A549 (cell line): ENCODE data around the gene TSPAN1. TPM values are rescaled to one million over a fixed set of nuclear protein-coding genes. Genes with fewer than 3 reads are reported as not detected.
"Not testable (repeated sequence)": the region's sequence is repeated elsewhere in the genome, so short reads cannot be mapped to it uniquely, and the experiment has no call there.

Experiments used
- ATAC-seq, 2 experiments: fragments of 200-7000 bp in 1 of 2; fragments of >200 bp in 1 of 2; cut with Nextera tagmentation in 1 of 2; cut with Tn5 transposase in 1 of 2; 3 replicates each; pipeline versions ENCODE4 v1.8.0 to v1.9.1; 2018 to 2020; ENCODE audit warnings: mild to moderate bottlenecking in 1 of 2, moderate library complexity in 1 of 2
- CTCF ChIA-PET: fragments of 300-600 bp; sonication (Branson Sonifier 250); formaldehyde crosslinking; extraction: SDS; loops from one replicate; lab custom pipeline; 2021; ENCODE audit warnings: antibody characterized with exemption, inconsistent platforms; lab: Yijun Ruan, JAX
- POLR2A ChIA-PET: fragments of 350-600 bp; formaldehyde crosslinking; extraction: SDS; loops from one replicate; lab custom pipeline; 2021; ENCODE audit warnings: antibody characterized with exemption, inconsistent platforms; lab: Yijun Ruan, JAX
- DNase-seq, 2 experiments: peaks; one replicate each; pipeline versions ENCODE4 v3.0.0 to v3.0.0-alpha.2; 2011 to 2016; ENCODE audit warnings: low read depth in 1 of 2, low spot score in 1 of 2
- FAIRE-seq: peaks from 2 replicates; lab custom pipeline; 2011; peaks lifted over from hg19 to GRCh38; lab: Jason Lieb, UNC
- H3K27ac ChIP-seq, 2 experiments: fragments of >200 bp; sonication (Bioruptor Twin); formaldehyde crosslinking; 3 replicates each; pipeline ENCODE4 v1.5.1; 2016 to 2017
- H3K4me1 ChIP-seq: fragments of >200 bp; sonication (Bioruptor Twin); formaldehyde crosslinking; 3 replicates; pipeline ENCODE4 v1.6.1; 2016
- H3K4me2 ChIP-seq: fragments of >200 bp; sonication (Bioruptor Twin); formaldehyde crosslinking; 3 replicates; pipeline ENCODE4 v1.6.1; 2016
- H3K4me3 ChIP-seq: fragments of >200 bp; sonication (Bioruptor Twin); formaldehyde crosslinking; 3 replicates; pipeline ENCODE4 v1.5.1; 2016
- H3K9me3 ChIP-seq: fragments of >200 bp; sonication (Bioruptor Twin); formaldehyde crosslinking; 3 replicates; pipeline ENCODE4 v1.6.1; 2016
- CBX2 ChIP-seq: fragments of 200-600 bp; sonication (generic); IDR thresholded peaks from 2 replicates; pipeline ENCODE4 v1.6.1; 2016; ENCODE audit warnings: low read depth, mild to moderate bottlenecking, borderline replicate concordance
- CBX8 ChIP-seq: fragments of 200-600 bp; sonication (generic); IDR thresholded peaks from 2 replicates; pipeline ENCODE4 v1.6.1; 2016
- CHD4 ChIP-seq: fragments of 200-600 bp; sonication (generic); IDR thresholded peaks from 2 replicates; pipeline ENCODE4 v1.6.1; 2016; ENCODE audit warnings: antibody characterized with exemption, mild to moderate bottlenecking, borderline replicate concordance
- CTCF ChIP-seq: fragments of >200 bp; sonication (Bioruptor Twin); formaldehyde crosslinking; IDR thresholded peaks from 3 replicates; pipeline ENCODE4 v1.5.1; 2016
- ESRRA ChIP-seq: fragments of 150-350 bp; IDR thresholded peaks from 2 replicates; pipeline ENCODE4 v1.6.1; 2014; ENCODE audit warnings: mild to moderate bottlenecking, low read length, borderline replicate concordance
- HEYL ChIP-seq: fragments of 250-450 bp; sonication (Bioruptor Pico); IDR thresholded peaks from 2 replicates; pipeline ENCODE4 v1.8.0; 2021; ENCODE audit warnings: mild to moderate bottlenecking, moderate library complexity
- KDM5A ChIP-seq: fragments of 200-600 bp; sonication (generic); IDR thresholded peaks from 2 replicates; pipeline ENCODE4 v1.6.1; 2016; ENCODE audit warnings: antibody characterized with exemption, mild to moderate bottlenecking
- NR3C1 ChIP-seq: fragments of >200 bp; sonication (Bioruptor Twin); formaldehyde crosslinking; IDR thresholded peaks from 3 replicates; pipeline ENCODE4 v1.6.1; 2017
- POLR2AphosphoS2 ChIP-seq: conservative IDR thresholded peaks from 2 replicates; pipeline ENCODE4 v1.6.1; 2012; ENCODE audit warnings: low read length, improper control_type of control experiment, inconsistent platforms
- RFX5 ChIP-seq: fragments of 450-650 bp; IDR thresholded peaks from 2 replicates; pipeline ENCODE4 v1.7.1; 2014; ENCODE audit warnings: antibody characterized with exemption, mild to moderate bottlenecking, moderate library complexity
- SREBF2 ChIP-seq: fragments of 450-650 bp; IDR thresholded peaks from 2 replicates; pipeline ENCODE4 v1.6.1; 2014; ENCODE audit warnings: mild to moderate bottlenecking, moderate library complexity
- ZFP36 ChIP-seq: fragments of 450-650 bp; IDR thresholded peaks from 2 replicates; pipeline ENCODE4 v1.6.1; 2014; ENCODE audit warnings: borderline replicate concordance; ENCODE audit not compliant: partially characterized antibody
- ZNF302 ChIP-seq: fragments of 250-450 bp; sonication (Bioruptor Pico); IDR thresholded peaks from 2 replicates; pipeline ENCODE4 v1.9.0; 2021; ENCODE audit warnings: inconsistent platforms, mild to moderate bottlenecking, moderate library complexity
- ZSCAN20 ChIP-seq: fragments of 250-450 bp; sonication (Bioruptor Pico); IDR thresholded peaks from 2 replicates; pipeline ENCODE4 v1.8.0; 2022; ENCODE audit warnings: mild to moderate bottlenecking, moderate library complexity
- WGBS: methylation state at CpG from one replicate; pipeline ENCODE4 v1.1.6; 2017; ENCODE audit errors: missing lambda C conversion rate; 5-methylcytosine and 5-hydroxymethylcytosine counted together
- polyA plus RNA-seq, 4 experiments: library from polyadenylated mRNA; depleted of rRNA in 3 of 4; stranded (reverse); fragments of >200 nt; fragmentation: RNase III in 1 of 4; extraction: RNeasy Plus Mini Kit Qiagen cat#74134 plus additional on column Dnase treatment in 1 of 4; gene quantifications; 2 replicates in 3 of 4; 3 replicates in 1 of 4; pipeline ENCODE4 v1.2.3, GENCODE V29; 2011 to 2017
- TF ChIP-seq, protein P1 (sequence below): fragments of >200 bp; sonication (Bioruptor Twin); formaldehyde crosslinking; IDR thresholded peaks from 3 replicates; pipeline ENCODE4 v1.6.1; 2016
- TF ChIP-seq, protein P2 (sequence below): fragments of 200-600 bp; sonication (generic); IDR thresholded peaks from 2 replicates; pipeline ENCODE4 v1.6.1; 2016; ENCODE audit warnings: antibody characterized with exemption, mild to moderate bottlenecking, moderate library complexity
- TF ChIP-seq, protein P3 (sequence below): fragments of 250-450 bp; sonication (Bioruptor Pico); IDR thresholded peaks from 2 replicates; pipeline ENCODE4 v1.5.0; 2021; ENCODE audit warnings: mild to moderate bottlenecking, moderate library complexity, borderline replicate concordance
- TF ChIP-seq, protein P4 (sequence below): IDR thresholded peaks from 2 replicates; pipeline ENCODE4 v1.6.1; 2012; ENCODE audit warnings: low read depth, borderline replicate concordance
- TF ChIP-seq, protein P5 (sequence below): fragments of >200 bp; sonication (Bioruptor Twin); formaldehyde crosslinking; IDR thresholded peaks from 2 replicates; pipeline ENCODE4 v1.6.1; 2016

The TSPAN1 gene
- polyA plus RNA-seq, 2 of the 4 experiments (the other 2 are of a cell fraction), result 2.1 TPM

DNA sequence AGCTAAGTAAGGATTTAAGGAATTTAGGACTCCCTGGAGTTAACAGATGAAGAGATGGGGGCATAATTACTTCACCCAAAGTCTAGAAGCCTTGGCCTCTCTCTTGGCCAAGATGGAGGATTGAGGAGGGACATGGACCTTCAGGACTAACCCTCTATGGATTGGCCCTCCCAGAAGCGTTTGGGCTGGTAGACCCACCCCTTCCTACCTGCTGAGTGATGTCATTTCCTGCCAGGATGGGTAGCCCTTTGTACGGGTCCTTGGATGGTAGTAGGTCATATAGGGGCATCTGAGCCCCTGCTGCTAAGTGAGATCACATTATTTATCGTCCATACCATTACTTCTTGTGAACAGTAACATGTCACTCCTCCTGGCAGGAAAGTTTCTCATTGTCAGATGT, 45.9 kb downstream of the TSPAN1 start:
- CTCF ChIA-PET, result interaction anchor here (0.9 to 2.7 kb wide), 4 partner anchors 41 to 187 kb away, joined by 3 to 8 read pairs (median 4); no protein-coding TSS in a partner anchor
- no peak for FAIRE-seq
- Histone ChIP-seq H3K4me2 (no peak overlapping the region), H3K4me3 (no peak overlapping the region), H3K4me1 (no peaks in the 10 kb centered on the region), H3K27ac (no peak overlapping the region), H3K9me3 (no peaks in the 10 kb centered on the region)
- 71% methylated on average over 3 of the region's 3 CpGs for WGBS
- POLR2A ChIA-PET, result no interaction called here
- no peak for DNase-seq
- TF ChIP-seq HEYL (no peak), CBX2 (no peak), CBX8 (no peak), SREBF2 (no peak), KDM5A (no peak), POLR2AphosphoS2 (no peak), ZNF302 (CRISPR knock-in tag) (no peak), ZSCAN20 (no peak), CHD4 (no peak), NR3C1 (no peak), CTCF (no peak), ZFP36 (no peak)
- TF ChIP-seq, protein P1, sequence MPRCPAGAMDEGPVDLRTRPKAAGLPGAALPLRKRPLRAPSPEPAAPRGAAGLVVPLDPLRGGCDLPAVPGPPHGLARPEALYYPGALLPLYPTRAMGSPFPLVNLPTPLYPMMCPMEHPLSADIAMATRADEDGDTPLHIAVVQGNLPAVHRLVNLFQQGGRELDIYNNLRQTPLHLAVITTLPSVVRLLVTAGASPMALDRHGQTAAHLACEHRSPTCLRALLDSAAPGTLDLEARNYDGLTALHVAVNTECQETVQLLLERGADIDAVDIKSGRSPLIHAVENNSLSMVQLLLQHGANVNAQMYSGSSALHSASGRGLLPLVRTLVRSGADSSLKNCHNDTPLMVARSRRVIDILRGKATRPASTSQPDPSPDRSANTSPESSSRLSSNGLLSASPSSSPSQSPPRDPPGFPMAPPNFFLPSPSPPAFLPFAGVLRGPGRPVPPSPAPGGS, result no peak
- TF ChIP-seq, protein P2, sequence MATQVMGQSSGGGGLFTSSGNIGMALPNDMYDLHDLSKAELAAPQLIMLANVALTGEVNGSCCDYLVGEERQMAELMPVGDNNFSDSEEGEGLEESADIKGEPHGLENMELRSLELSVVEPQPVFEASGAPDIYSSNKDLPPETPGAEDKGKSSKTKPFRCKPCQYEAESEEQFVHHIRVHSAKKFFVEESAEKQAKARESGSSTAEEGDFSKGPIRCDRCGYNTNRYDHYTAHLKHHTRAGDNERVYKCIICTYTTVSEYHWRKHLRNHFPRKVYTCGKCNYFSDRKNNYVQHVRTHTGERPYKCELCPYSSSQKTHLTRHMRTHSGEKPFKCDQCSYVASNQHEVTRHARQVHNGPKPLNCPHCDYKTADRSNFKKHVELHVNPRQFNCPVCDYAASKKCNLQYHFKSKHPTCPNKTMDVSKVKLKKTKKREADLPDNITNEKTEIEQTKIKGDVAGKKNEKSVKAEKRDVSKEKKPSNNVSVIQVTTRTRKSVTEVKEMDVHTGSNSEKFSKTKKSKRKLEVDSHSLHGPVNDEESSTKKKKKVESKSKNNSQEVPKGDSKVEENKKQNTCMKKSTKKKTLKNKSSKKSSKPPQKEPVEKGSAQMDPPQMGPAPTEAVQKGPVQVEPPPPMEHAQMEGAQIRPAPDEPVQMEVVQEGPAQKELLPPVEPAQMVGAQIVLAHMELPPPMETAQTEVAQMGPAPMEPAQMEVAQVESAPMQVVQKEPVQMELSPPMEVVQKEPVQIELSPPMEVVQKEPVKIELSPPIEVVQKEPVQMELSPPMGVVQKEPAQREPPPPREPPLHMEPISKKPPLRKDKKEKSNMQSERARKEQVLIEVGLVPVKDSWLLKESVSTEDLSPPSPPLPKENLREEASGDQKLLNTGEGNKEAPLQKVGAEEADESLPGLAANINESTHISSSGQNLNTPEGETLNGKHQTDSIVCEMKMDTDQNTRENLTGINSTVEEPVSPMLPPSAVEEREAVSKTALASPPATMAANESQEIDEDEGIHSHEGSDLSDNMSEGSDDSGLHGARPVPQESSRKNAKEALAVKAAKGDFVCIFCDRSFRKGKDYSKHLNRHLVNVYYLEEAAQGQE, result no peak
- TF ChIP-seq, protein P3, sequence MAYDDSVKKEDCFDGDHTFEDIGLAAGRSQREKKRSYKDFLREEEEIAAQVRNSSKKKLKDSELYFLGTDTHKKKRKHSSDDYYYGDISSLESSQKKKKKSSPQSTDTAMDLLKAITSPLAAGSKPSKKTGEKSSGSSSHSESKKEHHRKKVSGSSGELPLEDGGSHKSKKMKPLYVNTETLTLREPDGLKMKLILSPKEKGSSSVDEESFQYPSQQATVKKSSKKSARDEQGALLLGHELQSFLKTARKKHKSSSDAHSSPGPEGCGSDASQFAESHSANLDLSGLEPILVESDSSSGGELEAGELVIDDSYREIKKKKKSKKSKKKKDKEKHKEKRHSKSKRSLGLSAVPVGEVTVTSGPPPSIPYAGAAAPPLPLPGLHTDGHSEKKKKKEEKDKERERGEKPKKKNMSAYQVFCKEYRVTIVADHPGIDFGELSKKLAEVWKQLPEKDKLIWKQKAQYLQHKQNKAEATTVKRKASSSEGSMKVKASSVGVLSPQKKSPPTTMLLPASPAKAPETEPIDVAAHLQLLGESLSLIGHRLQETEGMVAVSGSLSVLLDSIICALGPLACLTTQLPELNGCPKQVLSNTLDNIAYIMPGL, result no peak
- TF ChIP-seq, protein P4, sequence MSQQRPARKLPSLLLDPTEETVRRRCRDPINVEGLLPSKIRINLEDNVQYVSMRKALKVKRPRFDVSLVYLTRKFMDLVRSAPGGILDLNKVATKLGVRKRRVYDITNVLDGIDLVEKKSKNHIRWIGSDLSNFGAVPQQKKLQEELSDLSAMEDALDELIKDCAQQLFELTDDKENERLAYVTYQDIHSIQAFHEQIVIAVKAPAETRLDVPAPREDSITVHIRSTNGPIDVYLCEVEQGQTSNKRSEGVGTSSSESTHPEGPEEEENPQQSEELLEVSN, result no peak
- TF ChIP-seq, protein P5, sequence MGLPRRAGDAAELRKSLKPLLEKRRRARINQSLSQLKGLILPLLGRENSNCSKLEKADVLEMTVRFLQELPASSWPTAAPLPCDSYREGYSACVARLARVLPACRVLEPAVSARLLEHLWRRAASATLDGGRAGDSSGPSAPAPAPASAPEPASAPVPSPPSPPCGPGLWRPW, result no peak
- no peak for ATAC-seq

GRCh38 chr1:46221749-46222148, 46.9 kb downstream of the TSPAN1 start:
- H3K4me1 ChIP-seq, result no peaks in the 10 kb centered on the region
- no peak for TF ChIP-seq HEYL
- no peak for TF ChIP-seq RFX5
- TF ChIP-seq NR3C1, result no peak
- no peak for TF ChIP-seq ESRRA
- WGBS, result no CpG with 5 or more reads among the region's 4 CpGs
- H3K9me3 ChIP-seq, result no peaks in the 10 kb centered on the region
- no peak overlapping the region for H3K27ac ChIP-seq
- H3K4me3 ChIP-seq, result no peak overlapping the region
- POLR2A ChIA-PET, result no interaction called here
- no peak for FAIRE-seq
- no peak overlapping the region for H3K4me2 ChIP-seq
- no peak for DNase-seq
- no peak for ATAC-seq
- CTCF ChIA-PET, result interaction anchor here (0.6 to 2.7 kb wide), 7 partner anchors 13 to 582 kb away, joined by 3 to 8 read pairs (median 4); no protein-coding TSS in a partner anchor

GRCh38 chr1:46223055-46223454, 48.2 kb downstream of the TSPAN1 start:
- H3K9me3 ChIP-seq, H3K4me3 ChIP-seq, H3K4me1 ChIP-seq, FAIRE-seq, DNase-seq: not testable (repeated sequence)
- 54% methylated on average over 10 of the region's 11 CpGs for WGBS
- Histone ChIP-seq H3K27ac (peak overlapping the region in 1 of 2 experiments; percentile 56; a peak in 2 of 6 replicates), H3K4me2 (peak overlapping the region; percentile 38; the same call in 1 of the 3 replicates)
- ATAC-seq, result peak in 1 of 2 experiments; percentile 33; a peak in 3 of 6 replicates
- POLR2A ChIA-PET, result interaction anchor here (1.1 to 1.5 kb wide), 3 partner anchors 25 to 701 kb away, joined by 3 to 6 read pairs (median 4); partner anchors contain the start of genes POMGNT1 and PRDX1
- CTCF ChIA-PET, result interaction anchor here (0.6 to 3.1 kb wide), 30 partner anchors 8 to 817 kb away, joined by 3 to 39 read pairs (median 5); partner anchors contain the start of gene POMGNT1
